ENCODE results near the gene ZNF629.

ZNF629 gene

DNA sequence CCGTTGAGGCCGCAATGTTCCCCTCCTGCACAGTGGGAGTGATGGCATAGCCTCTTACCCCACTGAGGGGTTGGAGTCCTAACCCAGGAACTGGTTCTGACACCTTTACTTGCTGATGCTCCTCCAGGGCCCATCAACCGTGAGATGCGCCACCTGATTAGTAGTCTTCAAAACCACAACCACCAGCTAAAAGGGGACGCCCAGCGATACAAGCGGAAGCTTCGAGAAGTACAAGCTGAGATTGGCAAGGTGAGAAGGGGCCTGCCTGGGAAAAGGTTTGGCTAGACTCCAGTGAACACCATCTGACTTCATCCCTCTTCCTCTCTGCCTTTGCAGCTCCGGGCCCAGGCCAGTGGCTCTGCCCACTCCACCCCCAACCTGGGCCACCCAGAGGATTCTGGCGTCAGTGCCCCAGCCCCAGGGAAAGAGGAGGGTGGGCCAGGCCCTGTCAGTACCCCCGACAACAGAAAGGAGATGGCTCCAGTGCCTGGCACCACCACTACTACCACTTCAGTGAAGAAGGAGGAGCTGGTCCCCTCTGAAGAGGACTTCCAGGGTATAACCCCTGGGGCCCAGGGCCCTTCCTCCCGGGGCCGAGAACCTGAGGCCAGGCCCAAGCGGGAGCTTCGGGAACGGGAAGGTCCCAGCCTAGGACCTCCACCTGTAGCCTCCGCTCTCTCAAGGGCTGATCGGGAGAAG is 19.1 kb downstream of the ZNF629 start:
- H3K36me3 ChIP-seq (replicated peaks): peaks cover 95% of the 10 kb centered on the region
- H3K27me3 ChIP-seq (ENCODE audit: low read depth): no peaks in the 10 kb centered on the region
- no peaks in the 10 kb centered on the region for H3K9me3 ChIP-seq
- peaks cover 9% of the 10 kb centered on the region for H3K4me1 ChIP-seq
- DNase-seq (ENCODE audit: low spot score in 2 of 2): no peak
- H3K4me3 ChIP-seq: no peak overlapping the region
- in situ Hi-C loops (cut with MboI; ENCODE audit: low sequenced_read_pairs): no loop called here

- Histone ChIP-seq H3K36me3 (replicated peaks) (peaks cover 93% of the 10 kb centered on the region), H3K4me3 (no peak overlapping the region), H3K9me3 (no peaks in the 10 kb centered on the region), H3K4me1 (peaks cover 11% of the 10 kb centered on the region), H3K27me3 (ENCODE audit: low read depth) (no peaks in the 10 kb centered on the region)
- in situ Hi-C loops (cut with MboI; ENCODE audit: low sequenced_read_pairs): no loop called here
- DNase-seq (ENCODE audit: low spot score in 2 of 2): no peak
Observed at GRCh38 chr16:30766933-30767284, 20.1 kb downstream of the ZNF629 start.

DNA sequence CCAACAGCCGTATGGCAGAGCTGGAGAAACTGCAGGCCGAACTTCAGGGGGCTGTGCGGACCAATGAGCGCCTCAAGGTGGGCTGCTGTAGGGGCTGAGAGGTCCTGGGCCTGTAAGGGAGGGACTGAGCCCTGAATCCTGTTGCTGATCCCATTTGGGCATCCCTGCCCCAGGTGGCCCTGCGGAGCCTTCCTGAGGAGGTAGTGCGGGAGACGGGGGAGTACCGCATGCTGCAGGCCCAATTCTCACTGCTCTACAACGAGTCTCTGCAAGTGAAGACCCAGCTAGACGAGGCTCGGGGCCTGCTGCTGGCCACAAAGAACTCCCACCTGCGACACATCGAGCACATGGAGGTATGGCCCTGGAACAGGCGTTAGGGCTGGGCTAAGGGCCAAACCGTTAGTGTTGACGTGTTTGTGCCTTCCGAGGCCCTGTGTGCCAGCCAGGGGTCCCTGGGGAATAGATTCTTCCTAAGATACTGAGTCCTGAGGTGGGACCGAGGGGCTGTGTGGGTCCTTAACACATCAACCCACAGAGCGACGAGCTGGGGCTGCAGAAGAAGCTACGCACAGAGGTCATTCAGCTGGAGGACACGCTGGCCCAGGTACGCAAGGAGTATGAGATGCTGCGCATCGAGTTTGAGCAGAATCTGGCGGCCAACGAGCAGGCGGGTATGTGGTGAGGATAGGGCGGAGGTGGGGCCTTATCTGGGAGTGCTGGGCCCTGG is 20.6 kb downstream of the ZNF629 start:
- H3K4me1 ChIP-seq: peaks cover 11% of the 10 kb centered on the region
- no peak overlapping the region for H3K4me3 ChIP-seq
- peaks cover 87% of the 10 kb centered on the region for H3K36me3 ChIP-seq (replicated peaks)
- in situ Hi-C loops (cut with MboI; ENCODE audit: low sequenced_read_pairs): no loop called here
- no peaks in the 10 kb centered on the region for H3K9me3 ChIP-seq
- no peaks in the 10 kb centered on the region for H3K27me3 ChIP-seq (ENCODE audit: low read depth)
- peak in 1 of 2 experiments; percentile 6 for DNase-seq (ENCODE audit: low spot score in 2 of 2)

DNA sequence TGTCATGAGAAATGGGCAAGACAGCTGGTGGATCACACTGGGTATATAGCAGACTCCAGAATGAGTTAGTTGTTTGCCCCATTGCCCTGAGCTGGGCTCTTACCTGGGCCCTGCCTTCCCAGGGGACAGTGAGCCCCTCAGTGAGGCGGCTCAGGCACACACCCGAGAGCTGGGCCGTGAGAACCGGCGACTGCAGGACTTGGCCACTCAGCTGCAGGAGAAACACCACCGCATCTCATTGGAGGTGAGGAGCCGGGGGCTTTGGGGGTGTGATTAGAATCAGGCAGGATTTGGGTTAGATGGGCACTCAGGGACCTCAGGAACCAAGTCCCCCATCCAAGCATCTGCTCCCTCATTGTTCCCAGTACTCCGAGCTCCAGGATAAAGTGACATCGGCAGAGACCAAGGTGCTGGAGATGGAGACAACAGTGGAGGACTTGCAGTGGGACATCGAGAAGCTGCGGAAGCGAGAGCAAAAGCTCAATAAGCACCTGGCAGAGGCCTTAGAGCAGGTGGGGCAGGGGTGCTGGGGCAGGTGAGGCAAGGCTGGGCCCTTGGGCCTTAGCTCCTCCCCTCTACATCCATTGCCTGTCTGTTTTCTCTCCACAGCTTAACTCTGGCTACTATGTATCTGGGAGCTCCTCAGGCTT is 22.1 kb downstream of the ZNF629 start:
- peaks cover 75% of the 10 kb centered on the region for H3K36me3 ChIP-seq (replicated peaks)
- H3K4me3 ChIP-seq: no peak overlapping the region
- H3K4me1 ChIP-seq: peaks cover 15% of the 10 kb centered on the region
- in situ Hi-C loops (cut with MboI; ENCODE audit: low sequenced_read_pairs): no loop called here
- no peak for DNase-seq (ENCODE audit: low spot score in 2 of 2)
- H3K9me3 ChIP-seq: no peaks in the 10 kb centered on the region
- H3K27me3 ChIP-seq (ENCODE audit: low read depth): no peaks in the 10 kb centered on the region

- H3K36me3 ChIP-seq (replicated peaks): peaks cover 68% of the 10 kb centered on the region
- in situ Hi-C loops (cut with MboI; ENCODE audit: low sequenced_read_pairs): no loop called here
- no peak overlapping the region for H3K4me3 ChIP-seq
- H3K4me1 ChIP-seq: peaks cover 15% of the 10 kb centered on the region
- H3K27me3 ChIP-seq (ENCODE audit: low read depth): no peaks in the 10 kb centered on the region
- no peaks in the 10 kb centered on the region for H3K9me3 ChIP-seq
- no peak for DNase-seq (ENCODE audit: low spot score in 2 of 2)
Observed at GRCh38 chr16:30764086-30764485, 22.9 kb downstream of the ZNF629 start.

DNA sequence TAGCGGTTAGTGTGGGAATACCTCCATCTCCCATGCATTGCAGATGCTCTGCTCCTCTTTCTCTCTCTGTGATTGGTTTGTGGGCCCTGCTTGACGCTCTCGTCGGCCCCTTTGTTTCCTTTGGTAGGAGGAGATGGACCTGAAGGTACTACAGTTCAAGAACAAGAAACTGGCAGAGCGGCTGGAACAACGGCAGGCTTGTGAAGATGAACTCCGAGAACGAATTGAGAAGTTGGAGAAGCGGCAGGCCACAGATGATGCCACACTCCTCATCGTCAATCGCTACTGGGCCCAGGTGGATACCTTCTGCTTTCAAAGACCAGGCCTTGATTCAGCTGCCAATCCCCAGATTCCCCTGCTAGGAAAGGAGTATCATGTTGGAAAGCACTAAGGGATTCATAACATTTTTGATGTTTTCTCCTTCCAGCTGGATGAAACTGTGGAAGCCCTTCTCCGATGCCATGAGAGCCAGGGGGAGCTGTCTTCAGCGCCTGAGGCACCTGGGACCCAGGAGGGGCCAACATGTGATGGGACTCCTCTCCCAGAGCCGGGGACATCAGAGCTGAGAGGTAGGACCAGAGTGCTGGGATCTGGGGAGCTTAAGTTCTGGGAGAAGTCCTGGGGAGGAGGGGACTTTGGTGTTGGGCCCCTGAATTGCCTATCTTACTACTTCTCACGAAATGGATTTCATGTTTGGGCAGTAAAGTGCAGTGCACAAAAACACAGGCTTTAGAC is 23.8 kb downstream of the ZNF629 start:
- peaks cover 15% of the 10 kb centered on the region for H3K4me1 ChIP-seq
- peak overlapping the region; percentile 96 for H3K4me3 ChIP-seq
- DNase-seq (ENCODE audit: low spot score in 2 of 2): no peak
- in situ Hi-C loops (cut with MboI; ENCODE audit: low sequenced_read_pairs): no loop called here
- H3K36me3 ChIP-seq (replicated peaks): peaks cover 67% of the 10 kb centered on the region
- no peaks in the 10 kb centered on the region for H3K9me3 ChIP-seq
- H3K27me3 ChIP-seq (ENCODE audit: low read depth): no peaks in the 10 kb centered on the region

GRCh38 chr16:30761928-30762902 is 24.8 kb downstream of the ZNF629 start, which contains the start of the genes CFAP119 and RNF40:
CFAP119 (minus strand) TSS chr16:30762062; CDS start chr16:30761748, 314 bp downstream.
RNF40 (plus strand) TSS chr16:30762322; CDS start chr16:30762546, 224 bp downstream.
- H3K36me3 ChIP-seq (replicated peaks): peaks cover 60% of the 10 kb centered on the region
- in situ Hi-C loops (cut with MboI; ENCODE audit: low sequenced_read_pairs): no loop called here

GRCh38 chr16:30761427-30761927 is 25.5 kb downstream of the ZNF629 start:
- Histone ChIP-seq H3K4me1 (peaks cover 15% of the 10 kb centered on the region), H3K4me3 (peak overlapping the region; percentile 96), H3K27me3 (ENCODE audit: low read depth) (no peaks in the 10 kb centered on the region), H3K36me3 (replicated peaks) (peaks cover 60% of the 10 kb centered on the region), H3K9me3 (no peaks in the 10 kb centered on the region)
- DNase-seq (ENCODE audit: low spot score in 2 of 2): peak; percentile 37 to 78
- in situ Hi-C loops (cut with MboI; ENCODE audit: low sequenced_read_pairs): no loop called here

More at GRCh38 chr16:30761928-30762902, 24.8 kb downstream of the ZNF629 start, which contains the start of the genes CFAP119 and RNF40:
- H3K27me3 ChIP-seq (ENCODE audit: low read depth): no peaks in the 10 kb centered on the region
- H3K9me3 ChIP-seq: no peaks in the 10 kb centered on the region
- DNase-seq (ENCODE audit: low spot score in 2 of 2): peak; percentile 96 to 99
- peaks cover 15% of the 10 kb centered on the region for H3K4me1 ChIP-seq
- H3K4me3 ChIP-seq: peak within 1 kb of the TSS; percentile 96

- in situ Hi-C loops (cut with MboI; ENCODE audit: low sequenced_read_pairs): no loop called here
- DNase-seq (ENCODE audit: low spot score in 2 of 2): no peak
- peaks cover 60% of the 10 kb centered on the region for H3K36me3 ChIP-seq (replicated peaks)
- H3K27me3 ChIP-seq (ENCODE audit: low read depth): no peaks in the 10 kb centered on the region
- peak overlapping the region; percentile 96 for H3K4me3 ChIP-seq
- no peaks in the 10 kb centered on the region for H3K9me3 ChIP-seq
- H3K4me1 ChIP-seq: peaks cover 15% of the 10 kb centered on the region
Observed at GRCh38 chr16:30760577-30761426, 26.2 kb downstream of the ZNF629 start.

GRCh38 chr16:30760001-30760559 is 26.9 kb downstream of the ZNF629 start:
- Histone ChIP-seq H3K27me3 (ENCODE audit: low read depth) (no peaks in the 10 kb centered on the region), H3K9me3 (no peaks in the 10 kb centered on the region), H3K4me3 (no peak overlapping the region), H3K4me1 (peaks cover 15% of the 10 kb centered on the region), H3K36me3 (replicated peaks) (peaks cover 54% of the 10 kb centered on the region)
- DNase-seq (ENCODE audit: low spot score in 2 of 2): no peak
- in situ Hi-C loops (cut with MboI; ENCODE audit: low sequenced_read_pairs): no loop called here

GRCh38 chr16:30758988-30759491 is 28.0 kb downstream of the ZNF629 start:
- no peaks in the 10 kb centered on the region for H3K9me3 ChIP-seq
- in situ Hi-C loops (cut with MboI; ENCODE audit: low sequenced_read_pairs): no loop called here
- peaks cover 15% of the 10 kb centered on the region for H3K4me1 ChIP-seq
- no peak overlapping the region for H3K4me3 ChIP-seq
- H3K36me3 ChIP-seq (replicated peaks): peaks cover 53% of the 10 kb centered on the region
- H3K27me3 ChIP-seq (ENCODE audit: low read depth): no peaks in the 10 kb centered on the region
- DNase-seq (ENCODE audit: low spot score in 2 of 2): no peak
